Erythroblast (primary cell): ENCODE results near the gene SBF1.

Experiments
- GATA1 ChIP-seq: IDR thresholded peaks from 2 replicates; pipeline ENCODE4 v1.6.1; 2011; ENCODE audit warnings: low read depth, mild to moderate bottlenecking, control low read depth, low read length, moderate library complexity
- POLR2A ChIP-seq: IDR thresholded peaks from 2 replicates; pipeline ENCODE4 v1.6.1; 2011; ENCODE audit warnings: mild to moderate bottlenecking, low read length

- TF ChIP-seq POLR2A (no peak), GATA1 (no peak)
These were observed 772 bp downstream of the SBF1 start for GRCh38 chr22:50473855-50474671.
